Loucy (cell line): ENCODE measurements around the gene L3HYPDH.

Experiments
- H2AFZ ChIP-seq: fragments of 200-600 bp; sonication (generic); 2 replicates; pipeline ENCODE4 v1.6.0; 2016; ENCODE audit warnings: antibody characterized with exemption, mild to moderate bottlenecking, low read length, moderate library complexity
- H3F3A ChIP-seq: fragments of 200-600 bp; 2 replicates; pipeline ENCODE4 v1.6.0; 2016; ENCODE audit warnings: antibody characterized with exemption, low read depth, mild to moderate bottlenecking
- H3K27me3 ChIP-seq: fragments of 200-600 bp; sonication (generic); 2 replicates; pipeline ENCODE4 v1.6.1; 2014; ENCODE audit warnings: low read length, mild to moderate bottlenecking; ENCODE audit not compliant: insufficient read depth, poor library complexity, severe bottlenecking
- H3K36me3 ChIP-seq: fragments of 200-600 bp; sonication (generic); 2 replicates; pipeline ENCODE4 v1.6.1; 2016; ENCODE audit warnings: low read length; ENCODE audit not compliant: insufficient read depth
- H3K4me1 ChIP-seq: fragments of 200-600 bp; sonication (generic); 2 replicates; pipeline ENCODE4 v1.5.1; 2014; ENCODE audit warnings: low read length, mild to moderate bottlenecking; ENCODE audit not compliant: insufficient read depth, poor library complexity, severe bottlenecking
- H3K4me2 ChIP-seq: fragments of 200-600 bp; sonication (generic); 2 replicates; pipeline ENCODE4 v1.6.0; 2014; ENCODE audit warnings: antibody characterized with exemption, low read length, low read depth, mild to moderate bottlenecking; ENCODE audit not compliant: poor library complexity, severe bottlenecking
- H3K4me3 ChIP-seq: fragments of 200-600 bp; sonication (generic); 2 replicates; pipeline ENCODE4 v1.5.1; 2014; ENCODE audit warnings: low read length, mild to moderate bottlenecking, mixed read lengths; ENCODE audit not compliant: poor library complexity, severe bottlenecking
- H3K79me2 ChIP-seq: fragments of 200-600 bp; sonication (generic); 2 replicates; pipeline ENCODE4 v1.6.1; 2014; ENCODE audit warnings: low read length; ENCODE audit not compliant: insufficient read depth
- H3K9ac ChIP-seq: fragments of 200-600 bp; sonication (generic); 2 replicates; pipeline ENCODE4 v1.6.0; 2014; ENCODE audit warnings: mild to moderate bottlenecking, low read depth, low read length, moderate library complexity; ENCODE audit not compliant: poor library complexity, severe bottlenecking
- H3K9me2 ChIP-seq: fragments of 200-600 bp; sonication (generic); replicated peaks from 2 replicates; pipeline ENCODE4 v1.6.1; 2016; ENCODE audit warnings: low read depth, low read length, mixed read lengths
- H3K9me3 ChIP-seq: fragments of 200-600 bp; sonication (generic); 2 replicates; pipeline ENCODE4 v1.6.1; 2014; ENCODE audit warnings: mild to moderate bottlenecking, antibody characterized with exemption, low read length, low read depth; ENCODE audit not compliant: insufficient read depth
- H4K20me1 ChIP-seq: fragments of 200-600 bp; sonication (generic); 2 replicates; pipeline ENCODE4 v1.6.0; 2014; ENCODE audit warnings: antibody characterized with exemption, low read length, mild to moderate bottlenecking; ENCODE audit not compliant: insufficient read depth, poor library complexity, severe bottlenecking
- EZH2phosphoT487 ChIP-seq: fragments of 200-600 bp; IDR thresholded peaks from 2 replicates; pipeline ENCODE4 v1.6.1; 2018; ENCODE audit warnings: antibody characterized with exemption, mild to moderate bottlenecking, moderate library complexity, borderline replicate concordance
- TF ChIP-seq, protein P1 (sequence below): fragments of 200-600 bp; sonication (generic); conservative IDR thresholded peaks from 2 replicates; pipeline ENCODE4 v1.5.1; 2014; ENCODE audit warnings: mild to moderate bottlenecking, antibody characterized with exemption, low read length

Gene L3HYPDH

DNA sequence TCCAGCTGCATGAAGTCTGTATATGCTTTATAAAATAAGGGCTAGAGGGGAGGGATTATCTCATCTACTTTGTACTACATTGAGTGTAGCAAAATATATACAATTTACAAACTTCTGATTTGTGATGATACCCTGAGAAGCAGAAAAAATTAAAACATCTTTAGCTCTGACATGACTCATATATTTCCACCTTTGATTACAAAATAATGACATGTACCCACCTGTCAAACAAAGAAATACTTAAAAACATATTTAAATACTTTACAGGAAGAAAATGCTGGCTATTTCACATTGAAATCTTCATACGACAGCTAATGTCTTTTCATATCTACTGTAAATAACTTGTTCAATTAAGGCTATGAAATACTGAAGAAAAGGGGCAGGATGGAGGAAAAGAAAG is 22.3 kb downstream of the L3HYPDH start:
- Histone ChIP-seq H3K9me3 (no peaks in the 10 kb centered on the region), H3K4me2 (no peak overlapping the region), H3K79me2 (no peaks in the 10 kb centered on the region), H3K4me3 (no peak overlapping the region), H3K27me3 (no peaks in the 10 kb centered on the region), H2AFZ (no peak overlapping the region), H3F3A (no peaks in the 10 kb centered on the region), H3K36me3 (no peaks in the 10 kb centered on the region), H3K9me2 (no peaks in the 10 kb centered on the region), H3K4me1 (no peaks in the 10 kb centered on the region), H4K20me1 (no peaks in the 10 kb centered on the region), H3K9ac (no peak overlapping the region)
- TF ChIP-seq, protein P1, sequence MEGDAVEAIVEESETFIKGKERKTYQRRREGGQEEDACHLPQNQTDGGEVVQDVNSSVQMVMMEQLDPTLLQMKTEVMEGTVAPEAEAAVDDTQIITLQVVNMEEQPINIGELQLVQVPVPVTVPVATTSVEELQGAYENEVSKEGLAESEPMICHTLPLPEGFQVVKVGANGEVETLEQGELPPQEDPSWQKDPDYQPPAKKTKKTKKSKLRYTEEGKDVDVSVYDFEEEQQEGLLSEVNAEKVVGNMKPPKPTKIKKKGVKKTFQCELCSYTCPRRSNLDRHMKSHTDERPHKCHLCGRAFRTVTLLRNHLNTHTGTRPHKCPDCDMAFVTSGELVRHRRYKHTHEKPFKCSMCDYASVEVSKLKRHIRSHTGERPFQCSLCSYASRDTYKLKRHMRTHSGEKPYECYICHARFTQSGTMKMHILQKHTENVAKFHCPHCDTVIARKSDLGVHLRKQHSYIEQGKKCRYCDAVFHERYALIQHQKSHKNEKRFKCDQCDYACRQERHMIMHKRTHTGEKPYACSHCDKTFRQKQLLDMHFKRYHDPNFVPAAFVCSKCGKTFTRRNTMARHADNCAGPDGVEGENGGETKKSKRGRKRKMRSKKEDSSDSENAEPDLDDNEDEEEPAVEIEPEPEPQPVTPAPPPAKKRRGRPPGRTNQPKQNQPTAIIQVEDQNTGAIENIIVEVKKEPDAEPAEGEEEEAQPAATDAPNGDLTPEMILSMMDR = no peak
- TF ChIP-seq EZH2phosphoT487 = no peak

DNA sequence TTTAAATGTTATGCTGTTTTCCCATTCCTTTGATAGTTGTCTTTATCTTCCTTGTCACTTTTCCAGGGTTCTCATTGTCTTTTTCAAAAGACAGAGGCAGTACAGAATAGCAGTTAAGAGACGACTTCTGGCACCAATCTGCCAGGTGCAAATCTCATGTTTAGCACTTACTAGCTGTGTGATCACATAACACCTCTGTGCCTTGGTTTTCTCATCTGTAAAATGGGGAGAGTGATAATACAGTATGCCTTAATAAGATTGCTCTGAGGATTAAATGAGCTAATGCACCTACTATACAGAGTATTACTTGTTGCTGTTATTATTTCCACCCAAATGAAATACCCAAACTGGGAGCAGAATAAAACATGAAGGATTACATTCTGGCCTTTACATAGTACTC is 23.8 kb downstream of the L3HYPDH start:
- Histone ChIP-seq H2AFZ (no peak overlapping the region), H3K9me3 (peaks cover 3% of the 10 kb centered on the region; the same call in 1 of the 2 replicates), H3K79me2 (no peaks in the 10 kb centered on the region), H3K9me2 (no peaks in the 10 kb centered on the region), H3K4me2 (no peak overlapping the region), H3K36me3 (no peaks in the 10 kb centered on the region), H4K20me1 (no peaks in the 10 kb centered on the region), H3F3A (no peaks in the 10 kb centered on the region), H3K4me3 (no peak overlapping the region), H3K4me1 (no peaks in the 10 kb centered on the region), H3K27me3 (no peaks in the 10 kb centered on the region), H3K9ac (no peak overlapping the region)
- no peak for TF ChIP-seq EZH2phosphoT487
- TF ChIP-seq, protein P1 = no peak

DNA sequence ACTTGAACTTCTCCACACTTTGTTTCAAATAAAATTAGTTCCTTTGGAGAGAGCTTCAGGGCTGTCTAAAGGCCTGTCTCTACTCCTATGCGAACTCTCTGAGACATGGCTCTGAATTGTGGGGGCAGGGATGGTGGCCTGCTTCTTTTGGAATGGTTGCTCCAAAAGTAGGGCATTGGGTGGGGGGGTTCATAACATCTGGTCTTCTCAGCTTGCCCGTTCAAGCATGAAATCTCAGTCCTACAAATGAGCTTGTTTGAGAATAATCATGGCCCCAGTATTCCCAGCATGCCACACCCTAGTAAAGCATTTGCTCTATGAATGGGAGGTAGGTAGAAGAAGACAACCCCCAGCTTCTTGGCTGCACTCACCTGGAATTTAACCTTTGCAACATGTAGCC is 25.7 kb downstream of the L3HYPDH start:
- no peak overlapping the region for H3K4me2 ChIP-seq
- no peak overlapping the region for H2AFZ ChIP-seq
- no peaks in the 10 kb centered on the region for H3K27me3 ChIP-seq
- H3F3A ChIP-seq = no peaks in the 10 kb centered on the region
- H3K4me1 ChIP-seq = no peaks in the 10 kb centered on the region
- H3K9me2 ChIP-seq = no peaks in the 10 kb centered on the region
- no peak overlapping the region for H3K9ac ChIP-seq
- no peak overlapping the region for H3K4me3 ChIP-seq
- H3K36me3 ChIP-seq = no peaks in the 10 kb centered on the region
- TF ChIP-seq, protein P1 = no peak
- TF ChIP-seq EZH2phosphoT487 = no peak
- H4K20me1 ChIP-seq = no peaks in the 10 kb centered on the region
- peaks cover 3% of the 10 kb centered on the region; the same call in 1 of the 2 replicates for H3K9me3 ChIP-seq
- no peaks in the 10 kb centered on the region for H3K79me2 ChIP-seq
